Endothelial cell (in vitro differentiated cells): ENCODE measurements around the gene PON3. TPM values are rescaled to one million over a fixed set of nuclear protein-coding genes. Genes with fewer than 3 reads are reported as not detected.

Experiments
- DNase-seq: peaks from one replicate; pipeline ENCODE4 v3.0.0; 2021; ENCODE audit warnings: low spot score
- H3K27ac Mint-ChIP-seq: one replicate; pipeline ENCODE4 v1.8.0; 2021; ENCODE audit warnings: mixed read lengths, inconsistent platforms; ENCODE audit not compliant: unreplicated experiment
- H3K27me3 Mint-ChIP-seq: one replicate; pipeline ENCODE4 v1.8.0; 2021; ENCODE audit warnings: mild to moderate bottlenecking, moderate library complexity, mixed read lengths, inconsistent platforms; ENCODE audit not compliant: unreplicated experiment
- H3K36me3 Mint-ChIP-seq: one replicate; pipeline ENCODE4 v1.8.0; 2021; ENCODE audit warnings: mild to moderate bottlenecking, low read depth, mixed read lengths, inconsistent platforms; ENCODE audit not compliant: unreplicated experiment
- H3K4me1 Mint-ChIP-seq: one replicate; pipeline ENCODE4 v1.8.0; 2021; ENCODE audit warnings: mild to moderate bottlenecking, mixed read lengths, inconsistent platforms; ENCODE audit not compliant: unreplicated experiment
- H3K4me3 Mint-ChIP-seq: one replicate; pipeline ENCODE4 v1.8.0; 2021; ENCODE audit warnings: mild to moderate bottlenecking, mixed read lengths, inconsistent platforms; ENCODE audit not compliant: unreplicated experiment
- H3K9me3 Mint-ChIP-seq: one replicate; pipeline ENCODE4 v1.8.0; 2021; ENCODE audit warnings: mixed read lengths, inconsistent platforms; ENCODE audit not compliant: unreplicated experiment
- CTCF ChIP-seq: fragments of 200-600 bp; sonication (generic); IDR thresholded peaks from one replicate; pipeline ENCODE4 v1.5.0; 2021; ENCODE audit warnings: antibody characterized with exemption; ENCODE audit not compliant: unreplicated experiment
- total RNA-seq: library from RNA; stranded (reverse); fragmentation: NEBNext Ultra II Directional; extraction: Animal tissue kit (Norgen Biotek cat#: 25700); gene quantifications from one replicate; pipeline ENCODE4 v1.2.1, GENCODE V29; 2021; ENCODE audit not compliant: unreplicated experiment

The PON3 gene
- total RNA-seq, 1 donor from 2014 or later = 50.9 TPM

GRCh38 chr7:95324431-95324830 lies 71.7 kb downstream of the PON3 start, which contains the start of gene PON1:
PON1 (minus strand) TSS chr7:95324532; CDS start chr7:95324475, 57 bp downstream.
- peaks cover 2% of the 10 kb centered on the region for H3K27me3 Mint-ChIP-seq
- H3K36me3 Mint-ChIP-seq = no peaks in the 10 kb centered on the region
- no peak within 1 kb of the TSS for H3K4me3 Mint-ChIP-seq
- H3K9me3 Mint-ChIP-seq = no peaks in the 10 kb centered on the region
- no peak for TF ChIP-seq CTCF
- H3K4me1 Mint-ChIP-seq = no peaks in the 10 kb centered on the region
- DNase-seq = no peak
- no peak within 1 kb of the TSS for H3K27ac Mint-ChIP-seq

GRCh38 chr7:95323410-95324129 lies 72.6 kb downstream of the PON3 start:
- Mint-ChIP-seq H3K4me3 (no peak overlapping the region), H3K36me3 (no peaks in the 10 kb centered on the region), H3K9me3 (no peaks in the 10 kb centered on the region)

GRCh38 chr7:95322854-95323253 lies 73.3 kb downstream of the PON3 start:
- Mint-ChIP-seq H3K4me3 (no peak overlapping the region), H3K4me1 (no peaks in the 10 kb centered on the region), H3K27me3 (peaks cover 2% of the 10 kb centered on the region), H3K27ac (no peak overlapping the region), H3K9me3 (no peaks in the 10 kb centered on the region), H3K36me3 (no peaks in the 10 kb centered on the region)
- TF ChIP-seq CTCF = no peak
- DNase-seq = no peak

More at GRCh38 chr7:95323410-95324129, 72.6 kb downstream of the PON3 start:
- peaks cover 2% of the 10 kb centered on the region for H3K27me3 Mint-ChIP-seq
- no peak for TF ChIP-seq CTCF
- H3K27ac Mint-ChIP-seq = no peak overlapping the region
- H3K4me1 Mint-ChIP-seq = no peaks in the 10 kb centered on the region
- no peak for DNase-seq

GRCh38 chr7:95322396-95322795 lies 73.8 kb downstream of the PON3 start:
- no peak for DNase-seq
- H3K36me3 Mint-ChIP-seq = no peaks in the 10 kb centered on the region
- H3K4me1 Mint-ChIP-seq = no peaks in the 10 kb centered on the region
- H3K27me3 Mint-ChIP-seq = peaks cover 2% of the 10 kb centered on the region
- H3K4me3 Mint-ChIP-seq = no peak overlapping the region
- H3K27ac Mint-ChIP-seq = no peak overlapping the region
- no peaks in the 10 kb centered on the region for H3K9me3 Mint-ChIP-seq
- no peak for TF ChIP-seq CTCF

- H3K27ac Mint-ChIP-seq = no peak overlapping the region
Measured at GRCh38 chr7:95321720-95322119, 74.5 kb downstream of the PON3 start.

More at GRCh38 chr7:95321720-95322119, 74.5 kb downstream of the PON3 start:
- Mint-ChIP-seq H3K4me1 (no peaks in the 10 kb centered on the region), H3K9me3 (no peaks in the 10 kb centered on the region), H3K27me3 (peaks cover 2% of the 10 kb centered on the region), H3K36me3 (no peaks in the 10 kb centered on the region), H3K4me3 (no peak overlapping the region)
- no peak for TF ChIP-seq CTCF
- DNase-seq = no peak
